ENCODE measurements around the gene TCTN2.

DNA sequence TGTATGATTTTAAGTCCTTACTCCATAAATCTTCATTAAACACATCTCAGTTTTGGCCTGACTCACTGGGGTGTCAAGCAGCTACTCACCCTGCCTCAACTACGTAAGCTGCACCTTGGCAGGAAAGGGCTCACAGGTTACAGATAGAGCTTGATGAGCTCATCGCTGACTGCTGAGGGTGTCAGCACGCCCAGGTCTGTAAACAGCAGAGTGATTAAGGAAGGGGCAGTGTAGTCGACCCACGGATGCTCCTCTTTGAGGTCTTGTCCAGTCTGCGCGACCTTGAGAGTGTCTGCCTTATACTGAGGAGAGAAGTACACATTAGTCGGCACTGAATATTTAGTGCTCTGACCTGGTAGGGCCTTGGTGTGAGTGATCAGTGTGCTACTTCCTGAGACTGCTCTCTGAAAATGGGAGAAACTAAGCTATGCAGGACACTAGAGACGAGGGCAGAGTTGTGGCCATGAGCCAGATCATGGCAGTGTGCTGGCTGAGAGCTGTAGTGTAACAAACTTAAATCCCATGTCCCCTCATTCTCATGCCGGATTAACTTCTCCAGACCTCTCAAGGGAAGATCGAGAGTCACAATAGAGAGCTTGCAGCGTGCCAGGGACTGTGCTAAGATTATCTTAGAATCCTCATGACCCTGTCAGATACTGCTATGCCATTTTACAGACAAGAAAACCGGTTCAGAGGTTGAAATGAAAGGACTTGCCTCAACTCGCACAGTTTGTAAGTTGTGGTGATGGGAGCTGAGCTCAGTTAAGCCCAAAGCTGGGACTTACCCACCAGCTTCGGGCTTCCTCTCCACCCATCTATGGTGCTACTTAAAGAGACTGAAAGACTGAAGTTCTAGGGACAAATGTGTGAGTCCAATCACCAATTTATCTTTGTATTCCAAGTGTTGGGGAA, 49.0 kb upstream of the TCTN2 start:
- TF ChIP-seq EZH2phosphoT487 (IDR thresholded peaks at IDR 0.05; ENCODE audit: borderline replicate concordance, low read length) (no peak), CTCF (IDR thresholded peaks at IDR 0.05; ENCODE audit: low read depth, low read length, poor library complexity, severe bottlenecking) (no peak)
